Measurements from ENCODE around the gene RNF121.

DNA sequence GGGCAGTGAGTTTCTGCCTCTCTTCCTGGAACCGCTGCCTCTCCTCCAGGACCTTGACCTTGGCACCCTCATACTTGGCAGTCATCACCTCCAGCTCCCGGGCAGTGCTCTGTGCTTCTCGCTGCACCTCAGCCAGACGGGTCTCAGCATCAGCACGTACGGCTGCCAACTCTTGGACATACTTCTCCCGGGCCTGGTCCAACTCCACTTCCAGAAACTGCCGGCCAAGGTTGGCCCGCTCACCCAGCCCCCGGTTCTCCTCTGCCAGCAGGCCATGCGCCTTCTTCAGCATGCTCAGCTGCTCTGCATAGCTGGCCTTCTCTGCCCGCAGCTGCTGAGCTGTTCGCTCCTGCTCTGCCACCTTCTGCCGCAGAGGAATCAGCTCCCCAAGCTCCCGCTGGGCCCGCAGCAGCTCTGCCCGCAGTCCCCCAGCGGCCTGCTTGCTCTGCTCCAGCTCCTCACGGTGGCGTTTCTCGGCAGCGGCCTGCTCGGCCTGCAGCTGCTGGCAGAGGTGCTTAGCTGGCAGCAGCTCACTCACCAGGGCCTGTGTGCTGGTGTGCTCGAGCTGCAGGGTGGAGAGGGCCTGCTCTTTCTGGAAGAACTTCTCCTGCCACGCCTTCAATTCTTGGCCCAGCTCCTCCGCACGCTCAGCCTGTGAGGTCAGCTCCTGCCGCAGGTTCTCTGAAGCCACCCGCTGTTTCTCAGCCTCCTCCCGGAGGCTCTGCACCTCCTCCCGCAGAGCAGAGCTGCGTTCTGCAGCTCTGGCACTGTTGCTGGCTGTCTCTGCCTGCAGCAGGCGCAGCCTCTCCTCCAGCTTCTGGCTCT lies 84.3 kb downstream of the RNF121 start:
- TF ChIP-seq, protein P1, sequence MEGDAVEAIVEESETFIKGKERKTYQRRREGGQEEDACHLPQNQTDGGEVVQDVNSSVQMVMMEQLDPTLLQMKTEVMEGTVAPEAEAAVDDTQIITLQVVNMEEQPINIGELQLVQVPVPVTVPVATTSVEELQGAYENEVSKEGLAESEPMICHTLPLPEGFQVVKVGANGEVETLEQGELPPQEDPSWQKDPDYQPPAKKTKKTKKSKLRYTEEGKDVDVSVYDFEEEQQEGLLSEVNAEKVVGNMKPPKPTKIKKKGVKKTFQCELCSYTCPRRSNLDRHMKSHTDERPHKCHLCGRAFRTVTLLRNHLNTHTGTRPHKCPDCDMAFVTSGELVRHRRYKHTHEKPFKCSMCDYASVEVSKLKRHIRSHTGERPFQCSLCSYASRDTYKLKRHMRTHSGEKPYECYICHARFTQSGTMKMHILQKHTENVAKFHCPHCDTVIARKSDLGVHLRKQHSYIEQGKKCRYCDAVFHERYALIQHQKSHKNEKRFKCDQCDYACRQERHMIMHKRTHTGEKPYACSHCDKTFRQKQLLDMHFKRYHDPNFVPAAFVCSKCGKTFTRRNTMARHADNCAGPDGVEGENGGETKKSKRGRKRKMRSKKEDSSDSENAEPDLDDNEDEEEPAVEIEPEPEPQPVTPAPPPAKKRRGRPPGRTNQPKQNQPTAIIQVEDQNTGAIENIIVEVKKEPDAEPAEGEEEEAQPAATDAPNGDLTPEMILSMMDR (conservative IDR thresholded peaks at IDR 0.05 in 1 of 2, IDR thresholded peaks at IDR 0.05 in 1 of 2; ENCODE audit: low read depth in 1 of 2, low read length in 2 of 2) = no peak
- no peak for TF ChIP-seq EZH2 (IDR thresholded peaks at IDR 0.05; ENCODE audit: low read length, missing control alignments)

All from fibroblast of lung (primary cell).